Neutrophil (primary cell): ENCODE measurements around the gene GLDC.

Source experiments
- H3K27ac ChIP-seq: fragments of 200-600 bp; sonication (generic); 2 replicates; pipeline ENCODE4 v1.5.1; 2016; ENCODE audit warnings: mild to moderate bottlenecking, moderate library complexity
- H3K27me3 ChIP-seq: fragments of 200-600 bp; sonication (generic); 2 replicates; pipeline ENCODE4 v1.6.0; 2016; ENCODE audit warnings: mild to moderate bottlenecking
- H3K36me3 ChIP-seq: fragments of 200-600 bp; sonication (generic); 2 replicates; pipeline ENCODE4 v1.5.1; 2017
- H3K4me1 ChIP-seq, 2 experiments: fragments of 200-600 bp in 1 of 2; sonication (generic) in 1 of 2; 1 replicate in 1 of 2; 2 replicates in 1 of 2; pipeline versions ENCODE4 v1.5.1 to v1.6.1; 2013 to 2016; ENCODE audit warnings: low read depth in 1 of 2, low read length in 1 of 2, mild to moderate bottlenecking in 1 of 2, moderate library complexity in 1 of 2; ENCODE audit not compliant: control insufficient read depth in 1 of 2, insufficient read depth in 1 of 2
- H3K4me3 ChIP-seq, 2 experiments: fragments of 200-600 bp in 1 of 2; sonication (generic) in 1 of 2; 1 replicate in 1 of 2; 2 replicates in 1 of 2; pipeline ENCODE4 v1.5.1; 2013 to 2016; ENCODE audit warnings: low read depth in 1 of 2, low read length in 1 of 2, mild to moderate bottlenecking in 1 of 2, moderate library complexity in 1 of 2
- H3K9me3 ChIP-seq: fragments of 200-600 bp; sonication (generic); 2 replicates; pipeline ENCODE4 v1.5.1; 2016
- TF ChIP-seq, protein P1 (sequence below): fragments of 200-600 bp; sonication (generic); IDR thresholded peaks from 2 replicates; pipeline ENCODE4 v1.5.1; 2016; ENCODE audit warnings: antibody characterized with exemption

Gene GLDC

DNA sequence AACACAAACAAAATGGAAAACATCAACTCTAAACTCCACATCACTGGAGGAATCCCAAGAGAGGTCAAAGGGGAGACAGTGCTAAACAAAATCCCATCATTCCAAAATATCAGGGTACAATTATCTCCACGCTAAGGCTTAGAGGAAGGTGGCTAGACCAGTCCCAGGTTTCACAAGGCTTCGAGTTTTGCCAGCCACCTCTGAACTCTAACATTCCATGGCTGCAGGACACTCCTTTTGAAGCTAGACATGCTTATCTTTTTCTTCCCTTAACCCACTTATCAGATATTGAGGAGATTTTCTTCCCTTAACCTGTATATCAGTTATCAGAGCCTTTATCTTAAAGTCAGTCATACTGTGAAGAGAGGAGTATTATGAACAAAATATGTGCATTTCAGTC lies 53.3 kb downstream of the GLDC start:
- TF ChIP-seq, protein P1, sequence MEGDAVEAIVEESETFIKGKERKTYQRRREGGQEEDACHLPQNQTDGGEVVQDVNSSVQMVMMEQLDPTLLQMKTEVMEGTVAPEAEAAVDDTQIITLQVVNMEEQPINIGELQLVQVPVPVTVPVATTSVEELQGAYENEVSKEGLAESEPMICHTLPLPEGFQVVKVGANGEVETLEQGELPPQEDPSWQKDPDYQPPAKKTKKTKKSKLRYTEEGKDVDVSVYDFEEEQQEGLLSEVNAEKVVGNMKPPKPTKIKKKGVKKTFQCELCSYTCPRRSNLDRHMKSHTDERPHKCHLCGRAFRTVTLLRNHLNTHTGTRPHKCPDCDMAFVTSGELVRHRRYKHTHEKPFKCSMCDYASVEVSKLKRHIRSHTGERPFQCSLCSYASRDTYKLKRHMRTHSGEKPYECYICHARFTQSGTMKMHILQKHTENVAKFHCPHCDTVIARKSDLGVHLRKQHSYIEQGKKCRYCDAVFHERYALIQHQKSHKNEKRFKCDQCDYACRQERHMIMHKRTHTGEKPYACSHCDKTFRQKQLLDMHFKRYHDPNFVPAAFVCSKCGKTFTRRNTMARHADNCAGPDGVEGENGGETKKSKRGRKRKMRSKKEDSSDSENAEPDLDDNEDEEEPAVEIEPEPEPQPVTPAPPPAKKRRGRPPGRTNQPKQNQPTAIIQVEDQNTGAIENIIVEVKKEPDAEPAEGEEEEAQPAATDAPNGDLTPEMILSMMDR = no peak
- no peak overlapping the region for H3K27ac ChIP-seq
- no peak overlapping the region for H3K4me3 ChIP-seq
- peaks cover 4% of the 10 kb centered on the region for H3K27me3 ChIP-seq
- H3K36me3 ChIP-seq = no peaks in the 10 kb centered on the region
- H3K9me3 ChIP-seq = no peaks in the 10 kb centered on the region
- no peaks in the 10 kb centered on the region for H3K4me1 ChIP-seq

DNA sequence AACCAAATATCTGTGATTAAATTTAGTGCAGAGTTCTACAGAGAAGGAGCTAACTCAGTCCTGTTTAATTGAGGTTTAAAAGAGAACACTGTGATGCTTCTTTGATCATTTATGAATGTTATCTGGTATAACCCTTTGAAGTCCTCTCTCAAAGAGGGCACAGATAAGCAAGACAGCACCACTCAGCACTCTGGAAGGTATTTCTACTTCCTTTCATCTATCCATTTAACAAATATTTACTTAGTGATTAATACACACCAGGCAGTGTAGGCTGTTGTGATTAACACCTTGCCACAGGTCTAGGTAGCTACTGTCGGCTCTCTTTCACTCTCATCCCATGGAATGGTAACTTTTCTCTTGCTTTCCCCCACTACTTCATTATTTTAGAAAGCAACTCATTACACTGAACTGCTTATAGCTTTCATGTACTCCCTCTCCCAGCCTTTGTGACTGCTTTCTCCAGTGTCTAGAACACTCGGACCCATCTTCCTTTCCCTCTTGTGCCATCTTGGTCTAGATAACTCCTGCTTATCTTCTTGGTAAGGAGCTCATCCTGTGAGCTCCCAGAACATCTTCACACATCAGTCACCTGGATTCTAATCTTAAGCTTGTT lies 54.7 kb downstream of the GLDC start:
- TF ChIP-seq, protein P1 = no peak
- H3K4me3 ChIP-seq = no peak overlapping the region
- no peak overlapping the region for H3K27ac ChIP-seq
- peaks cover 4% of the 10 kb centered on the region for H3K27me3 ChIP-seq
- H3K4me1 ChIP-seq = no peaks in the 10 kb centered on the region
- H3K9me3 ChIP-seq = no peaks in the 10 kb centered on the region
- H3K36me3 ChIP-seq = no peaks in the 10 kb centered on the region

DNA sequence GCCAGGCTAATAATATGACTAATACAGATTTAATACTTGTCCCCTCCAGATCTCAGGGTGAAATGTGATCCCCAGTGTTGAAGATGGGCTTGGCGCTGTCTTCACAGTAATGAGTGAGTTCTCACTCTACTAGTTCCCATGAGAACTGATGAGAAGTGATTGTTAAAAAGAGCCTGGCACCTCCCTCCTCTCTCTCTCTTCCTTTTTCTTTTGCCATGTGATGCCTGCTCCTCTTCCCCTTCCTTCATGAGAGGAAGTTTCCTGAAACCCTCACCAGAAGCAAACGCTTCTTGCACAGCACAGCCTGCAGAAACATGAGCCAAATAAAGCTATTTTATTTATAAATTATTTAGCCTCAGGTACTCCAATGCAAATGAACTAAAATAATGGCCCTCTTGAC lies 55.2 kb downstream of the GLDC start:
- Histone ChIP-seq H3K36me3 (no peaks in the 10 kb centered on the region), H3K27ac (no peak overlapping the region), H3K27me3 (peaks cover 4% of the 10 kb centered on the region), H3K4me3 (no peak overlapping the region), H3K9me3 (no peaks in the 10 kb centered on the region), H3K4me1 (no peaks in the 10 kb centered on the region)
- TF ChIP-seq, protein P1 = no peak

DNA sequence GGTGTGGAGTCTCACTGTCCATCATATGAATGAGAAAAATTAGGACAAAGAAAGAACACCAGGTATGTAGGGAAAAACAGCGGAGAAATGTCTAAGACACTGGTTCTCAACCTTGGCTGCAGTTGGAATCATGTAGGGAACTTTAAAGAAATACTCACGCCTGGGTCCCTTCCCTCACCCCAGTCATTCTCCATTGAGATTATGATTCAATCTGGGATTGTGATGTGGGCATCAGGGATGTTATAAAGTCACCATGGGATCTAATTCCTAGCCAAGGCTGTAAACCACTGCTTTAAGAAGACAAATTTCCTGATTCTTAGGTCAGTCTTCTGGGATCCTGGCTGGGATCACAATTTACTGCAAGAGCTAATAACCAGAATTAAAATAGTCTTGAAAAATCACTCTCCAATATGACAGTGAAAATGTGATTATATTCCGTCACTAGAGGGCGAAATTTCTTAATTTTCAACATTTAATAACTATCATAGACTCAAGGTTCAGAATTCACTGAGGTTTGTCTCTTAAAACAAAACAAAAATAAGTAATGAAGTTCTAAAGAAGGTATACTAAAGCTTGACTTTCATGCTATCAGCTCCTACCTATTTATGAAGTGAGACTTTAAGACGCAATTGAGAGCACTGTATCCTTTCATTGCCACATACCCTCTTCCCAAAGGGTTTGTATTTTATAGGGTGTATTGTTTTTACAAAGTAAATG lies 60.5 kb downstream of the GLDC start:
- TF ChIP-seq, protein P1 = no peak
- Histone ChIP-seq H3K9me3 (no peaks in the 10 kb centered on the region), H3K27me3 (no peaks in the 10 kb centered on the region), H3K4me3 (no peak overlapping the region), H3K4me1 (no peaks in the 10 kb centered on the region), H3K27ac (no peak overlapping the region), H3K36me3 (no peaks in the 10 kb centered on the region)

DNA sequence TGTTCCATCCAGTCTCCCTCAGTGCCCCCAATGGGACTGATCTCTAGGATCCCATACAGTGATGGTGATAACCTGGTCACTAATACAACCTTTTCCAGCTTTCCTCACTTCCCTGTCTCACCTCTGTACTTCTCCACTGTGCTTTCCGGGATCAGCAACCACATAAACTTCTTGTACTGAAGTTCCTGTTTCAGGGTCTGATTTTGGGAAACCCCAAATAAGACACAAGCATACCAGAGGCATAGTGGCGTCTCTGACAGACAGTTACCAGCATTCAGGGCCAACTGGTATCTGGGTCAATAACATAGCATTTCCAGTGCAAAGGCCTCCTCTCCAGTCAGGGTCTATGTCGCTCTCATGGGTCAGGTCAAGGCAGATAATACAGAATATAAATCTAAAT lies 64.3 kb downstream of the GLDC start:
- H3K36me3 ChIP-seq = no peaks in the 10 kb centered on the region
- TF ChIP-seq, protein P1 = no peak
- H3K4me3 ChIP-seq = no peak overlapping the region
- no peaks in the 10 kb centered on the region for H3K4me1 ChIP-seq
- H3K27ac ChIP-seq = no peak overlapping the region
- H3K27me3 ChIP-seq = no peaks in the 10 kb centered on the region
- no peaks in the 10 kb centered on the region for H3K9me3 ChIP-seq
